Measurements from ENCODE around the gene RAB7A. TPM values are rescaled to one million over a fixed set of nuclear protein-coding genes. Genes with fewer than 3 reads are reported as not detected.
A peak's percentile ranks its signal among the peaks of the same experiment; 100 is the strongest.

RAB7A gene
- total RNA-seq, 6 experiments from 2014 or later = 84.0 to 145 (median 119) TPM

DNA sequence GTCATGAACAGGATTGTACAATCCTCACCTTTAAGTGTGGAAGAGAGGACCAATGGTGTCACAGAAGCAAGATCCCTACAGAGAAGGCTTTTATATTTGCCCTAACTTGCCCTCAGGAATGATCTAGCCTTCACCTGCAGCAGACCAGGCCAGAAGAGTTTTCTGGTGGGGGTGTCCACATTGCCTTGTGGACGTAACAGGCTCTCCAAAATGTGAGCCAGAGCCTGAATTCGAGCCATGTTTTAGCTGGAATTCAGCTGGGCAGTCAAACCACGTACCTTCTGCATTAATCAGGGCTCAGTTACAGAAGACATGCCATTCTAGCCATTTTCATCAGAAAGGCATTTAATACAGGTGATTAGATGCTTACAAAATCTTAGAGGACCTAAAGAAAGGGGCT lies 23.6 kb upstream of the RAB7A start:
- no peaks in the 10 kb centered on the region for H3K27me3 ChIP-seq
- ATAC-seq (no peak), DNase-seq (no peak)
- no peak overlapping the region for H3K4me3 ChIP-seq
- no peaks in the 10 kb centered on the region for H3K9me3 ChIP-seq
- H3K4me1 ChIP-seq = no peaks in the 10 kb centered on the region
- intact Hi-C loops (cut with DNase I) = no loop called here
- no peaks in the 10 kb centered on the region for H3K36me3 ChIP-seq
- no peak overlapping the region for H3K27ac ChIP-seq
- no peak for TF ChIP-seq POLR2A (IDR thresholded peaks at IDR 0.05)
- TF ChIP-seq, protein P1, sequence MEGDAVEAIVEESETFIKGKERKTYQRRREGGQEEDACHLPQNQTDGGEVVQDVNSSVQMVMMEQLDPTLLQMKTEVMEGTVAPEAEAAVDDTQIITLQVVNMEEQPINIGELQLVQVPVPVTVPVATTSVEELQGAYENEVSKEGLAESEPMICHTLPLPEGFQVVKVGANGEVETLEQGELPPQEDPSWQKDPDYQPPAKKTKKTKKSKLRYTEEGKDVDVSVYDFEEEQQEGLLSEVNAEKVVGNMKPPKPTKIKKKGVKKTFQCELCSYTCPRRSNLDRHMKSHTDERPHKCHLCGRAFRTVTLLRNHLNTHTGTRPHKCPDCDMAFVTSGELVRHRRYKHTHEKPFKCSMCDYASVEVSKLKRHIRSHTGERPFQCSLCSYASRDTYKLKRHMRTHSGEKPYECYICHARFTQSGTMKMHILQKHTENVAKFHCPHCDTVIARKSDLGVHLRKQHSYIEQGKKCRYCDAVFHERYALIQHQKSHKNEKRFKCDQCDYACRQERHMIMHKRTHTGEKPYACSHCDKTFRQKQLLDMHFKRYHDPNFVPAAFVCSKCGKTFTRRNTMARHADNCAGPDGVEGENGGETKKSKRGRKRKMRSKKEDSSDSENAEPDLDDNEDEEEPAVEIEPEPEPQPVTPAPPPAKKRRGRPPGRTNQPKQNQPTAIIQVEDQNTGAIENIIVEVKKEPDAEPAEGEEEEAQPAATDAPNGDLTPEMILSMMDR (IDR thresholded peaks at IDR 0.05) = no peak
- WGBS (ENCODE audit: insufficient coverage, low coverage, low lambda C conversion rate, missing lambda C conversion rate) = 100% methylated on average over 1 of the region's 3 CpGs

DNA sequence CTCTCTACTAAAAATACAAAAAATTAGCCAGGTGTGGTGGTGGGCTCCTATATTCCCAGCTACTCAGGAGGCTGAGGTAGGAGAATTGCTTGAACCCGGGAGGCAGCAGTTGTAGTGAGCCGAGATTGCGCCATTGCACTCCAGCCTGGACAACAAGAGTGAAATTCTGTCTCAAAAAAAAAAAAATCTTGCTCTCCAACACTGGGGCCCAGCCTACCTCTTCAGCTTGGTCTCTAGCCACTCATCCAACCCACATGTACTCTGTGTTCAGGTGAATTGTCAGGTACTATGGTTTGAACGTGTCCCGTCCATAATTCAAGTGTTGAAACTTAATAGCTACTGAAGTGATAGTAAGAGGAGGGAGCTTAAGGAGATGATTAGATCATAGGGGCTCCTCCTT lies 22.4 kb upstream of the RAB7A start:
- H3K27ac ChIP-seq = no peak overlapping the region
- peaks cover 0 to 8% (median 2%) of the 10 kb centered on the region in 4 donors for H3K4me1 ChIP-seq
- no peaks in the 10 kb centered on the region for H3K36me3 ChIP-seq
- H3K27me3 ChIP-seq = no peaks in the 10 kb centered on the region
- ATAC-seq (no peak), DNase-seq (no peak)
- intact Hi-C loops (cut with DNase I) = no loop called here
- no peaks in the 10 kb centered on the region for H3K9me3 ChIP-seq
- 89% methylated on average over 5 of the region's 5 CpGs for WGBS (ENCODE audit: insufficient coverage, low coverage, low lambda C conversion rate, missing lambda C conversion rate)
- TF ChIP-seq, protein P1 (IDR thresholded peaks at IDR 0.05) = no peak
- TF ChIP-seq POLR2A (IDR thresholded peaks at IDR 0.05) = no peak
- H3K4me3 ChIP-seq = no peak overlapping the region

DNA sequence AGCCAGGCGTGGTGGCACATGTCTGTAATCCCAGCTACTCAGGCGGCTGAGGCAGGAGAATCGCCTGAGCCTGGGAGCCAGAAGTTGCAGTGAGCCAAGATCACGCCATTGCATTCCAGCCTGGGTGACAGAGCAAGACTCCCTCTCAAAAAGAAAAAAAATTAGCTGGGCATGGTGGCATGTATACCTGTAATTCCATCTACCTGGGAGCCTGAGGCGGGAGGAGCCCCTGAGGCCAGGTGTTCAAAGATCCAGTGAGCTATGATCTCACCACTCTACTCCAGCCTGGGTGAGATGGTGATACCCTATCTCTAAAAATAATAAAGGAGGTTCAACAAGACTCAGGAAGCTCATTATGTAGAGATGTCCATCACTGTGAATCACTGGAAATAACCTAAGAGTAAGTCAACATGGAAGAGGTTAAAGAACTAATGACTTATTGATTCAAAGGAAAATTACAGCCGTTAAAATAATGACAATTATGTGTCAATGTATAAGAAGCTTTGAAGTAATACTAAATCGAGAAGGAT lies 19.8 kb upstream of the RAB7A start:
- Histone ChIP-seq H3K36me3 (no peaks in the 10 kb centered on the region), H3K4me3 (no peak overlapping the region), H3K9me3 (no peaks in the 10 kb centered on the region), H3K27me3 (no peaks in the 10 kb centered on the region), H3K27ac (no peak overlapping the region), H3K4me1 (peaks cover 0 to 11% (median 4%) of the 10 kb centered on the region in 4 donors)
- intact Hi-C loops (cut with DNase I) = no loop called here
- WGBS (ENCODE audit: insufficient coverage, low coverage, low lambda C conversion rate, missing lambda C conversion rate) = 81% methylated on average over 5 of the region's 7 CpGs
- ATAC-seq (peak in 1 of 4 donors; percentile 9), DNase-seq (no peak)
- TF ChIP-seq, protein P1 (IDR thresholded peaks at IDR 0.05) = no peak
- TF ChIP-seq POLR2A (IDR thresholded peaks at IDR 0.05) = no peak

DNA sequence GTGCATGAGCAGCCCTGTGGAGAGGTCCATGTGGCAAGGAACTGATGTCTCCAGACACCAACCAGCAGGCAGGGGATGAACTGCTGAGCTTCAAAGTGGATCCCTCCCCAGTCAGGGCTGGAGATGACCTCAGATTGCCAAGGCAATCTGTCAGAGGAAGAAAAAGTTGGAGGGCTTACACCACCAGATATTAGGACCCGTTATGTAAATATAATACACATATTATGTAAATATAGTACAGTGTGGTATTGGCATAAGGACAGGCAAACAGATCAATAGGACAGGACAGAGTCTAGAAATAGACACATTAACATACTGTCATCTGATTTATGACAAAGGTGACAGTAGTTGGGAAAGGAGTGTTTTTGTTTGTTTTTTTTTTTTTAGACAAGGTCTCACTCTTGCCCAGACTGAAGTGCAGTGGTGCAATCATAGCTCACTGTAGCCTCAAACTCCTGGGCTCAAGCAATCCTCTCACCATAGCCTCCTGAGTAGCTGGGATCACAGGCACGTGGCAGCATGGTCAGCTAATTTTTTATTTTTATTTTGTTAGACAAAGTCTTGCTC lies 18.0 kb upstream of the RAB7A start:
- peak; percentile 84 to 91 (median 88) for ATAC-seq
- WGBS (ENCODE audit: insufficient coverage, low coverage, low lambda C conversion rate, missing lambda C conversion rate) = 28% methylated on average over 2 of the region's 2 CpGs
- Histone ChIP-seq H3K4me1 (peaks cover 0 to 11% (median 4%) of the 10 kb centered on the region in 4 donors), H3K36me3 (no peaks in the 10 kb centered on the region), H3K27ac (peak overlapping the region in 2 of 3 donors; percentile 48 to 58), H3K4me3 (no peak overlapping the region), H3K9me3 (no peaks in the 10 kb centered on the region), H3K27me3 (no peaks in the 10 kb centered on the region)
- peak in 1 of 3 donors; percentile 27 for DNase-seq
- intact Hi-C loops (cut with DNase I) = no loop called here
- no peak for TF ChIP-seq POLR2A (IDR thresholded peaks at IDR 0.05)
- TF ChIP-seq, protein P1 (IDR thresholded peaks at IDR 0.05) = no peak
